Prostate gland (tissue), 2 donors: ENCODE data around the gene FYCO1.

Experiments
- CTCF ChIP-seq, 4 experiments: fragments of 200-600 bp in 2 of 4; fragments of 450-650 bp in 2 of 4; sonication (generic) in 2 of 4; IDR thresholded peaks; 1 replicate in 3 of 4; 2 replicates in 1 of 4; pipeline ENCODE4 v1.5.1; 2016 to 2019; ENCODE audit warnings: antibody characterized with exemption in 4 of 4, mild to moderate bottlenecking in 2 of 4, moderate library complexity in 2 of 4
- POLR2A ChIP-seq: fragments of 450-650 bp; IDR thresholded peaks from one replicate; pipeline ENCODE4 v1.6.1; 2016; ENCODE audit warnings: antibody characterized with exemption, mild to moderate bottlenecking
- POLR2AphosphoS5 ChIP-seq: sonication (generic); formaldehyde crosslinking; IDR thresholded peaks from one replicate; pipeline ENCODE4 v1.6.1; 2017; ENCODE audit warnings: antibody characterized with exemption

- TF ChIP-seq POLR2A: no peak
- no peak for TF ChIP-seq CTCF (IDR thresholded peaks at IDR 0.05)
- TF ChIP-seq POLR2AphosphoS5: no peak
Observed at GRCh38 chr3:45908761-45909160, 86.9 kb downstream of the FYCO1 start.
